Measurements from ENCODE around the gene NCOR2.

Gene NCOR2

GRCh38 chr12:124566997-124567672 is at the start of gene NCOR2:
Gene NCOR2, minus strand, starts transcription at chr12:124567612. Its CDS starts 72,361 bp downstream, at chr12:124495251.
- peak; percentile 80 for DNase-seq (ENCODE audit: low spot score)

GRCh38 chr12:124616394-124617221 is 49.2 kb upstream of the NCOR2 start:
- no peak for DNase-seq (ENCODE audit: low spot score)

GRCh38 chr12:124614512-124615292 is 47.3 kb upstream of the NCOR2 start:
- no peak for DNase-seq (ENCODE audit: low spot score)

GRCh38 chr12:124613151-124613585 is 45.8 kb upstream of the NCOR2 start:
- DNase-seq (ENCODE audit: low spot score), result no peak

- no peak for DNase-seq (ENCODE audit: low spot score)
Measured at GRCh38 chr12:124612410-124612680, 44.9 kb upstream of the NCOR2 start.

GRCh38 chr12:124611559-124612409 is 44.4 kb upstream of the NCOR2 start:
- no peak for DNase-seq (ENCODE audit: low spot score)

- DNase-seq (ENCODE audit: low spot score), result no peak
Measured at GRCh38 chr12:124610629-124611558, 43.5 kb upstream of the NCOR2 start.

GRCh38 chr12:124610021-124610612 is 42.7 kb upstream of the NCOR2 start:
- DNase-seq (ENCODE audit: low spot score), result no peak

- no peak for DNase-seq (ENCODE audit: low spot score)
Measured at GRCh38 chr12:124609041-124609989, 41.9 kb upstream of the NCOR2 start.

GRCh38 chr12:124608450-124608870 is 41.0 kb upstream of the NCOR2 start:
- no peak for DNase-seq (ENCODE audit: low spot score)

GRCh38 chr12:124607681-124608425 is 40.4 kb upstream of the NCOR2 start:
- DNase-seq (ENCODE audit: low spot score), result no peak

GRCh38 chr12:124605883-124606774 is 38.7 kb upstream of the NCOR2 start:
- no peak for DNase-seq (ENCODE audit: low spot score)

GRCh38 chr12:124605150-124605882 is 37.9 kb upstream of the NCOR2 start:
- DNase-seq (ENCODE audit: low spot score), result no peak

GRCh38 chr12:124604264-124604680 is 36.9 kb upstream of the NCOR2 start:
- DNase-seq (ENCODE audit: low spot score), result no peak

GRCh38 chr12:124603831-124604251 is 36.4 kb upstream of the NCOR2 start:
- no peak for DNase-seq (ENCODE audit: low spot score)

- DNase-seq (ENCODE audit: low spot score), result no peak
Measured at GRCh38 chr12:124603100-124603541, 35.7 kb upstream of the NCOR2 start.
